SK-N-SH (cell line): Measurements from ENCODE around the gene NCAM1. TPM values are rescaled to one million over a fixed set of nuclear protein-coding genes. Genes with fewer than 3 reads are reported as not detected.

Experiments used
- CTCF ChIA-PET: fragments of 300-600, 350-600 bp; formaldehyde crosslinking; extraction: SDS; loops from one replicate; lab custom pipeline; 2021; lab: Yijun Ruan, JAX
- POLR2A ChIA-PET: fragments of 350-600 bp; sonication (Branson Sonifier 250); formaldehyde crosslinking; extraction: SDS; loops from one replicate; lab custom pipeline; 2020; ENCODE audit warnings: antibody characterized with exemption, inconsistent platforms; lab: Yijun Ruan, JAX
- DNase-seq: peaks from one replicate; pipeline ENCODE4 v3.0.0; 2012
- H2AFZ ChIP-seq: fragments of 200-600 bp; sonication (generic); 2 replicates; pipeline ENCODE4 v1.8.1; 2016; ENCODE audit warnings: antibody characterized with exemption, mild to moderate bottlenecking, low read depth
- H3F3A ChIP-seq: fragments of 200-600 bp; sonication (generic); replicated peaks from 2 replicates; pipeline ENCODE3; 2016; ENCODE audit warnings: antibody characterized with exemption, mild to moderate bottlenecking; ENCODE audit not compliant: insufficient read depth
- H3K27ac ChIP-seq, 2 experiments: fragments of 200-500 bp in 1 of 2; fragments of 200-600 bp in 1 of 2; sonication (Bioruptor generic) in 1 of 2; sonication (generic), shearing (Covaris generic) in 1 of 2; 2 replicates each; pipeline versions ENCODE4 v1.5.1 to v1.6.1; 2014 to 2016; ENCODE audit warnings: low read depth in 2 of 2, inconsistent platforms in 1 of 2, low read length in 1 of 2, mild to moderate bottlenecking in 1 of 2, mixed read lengths in 1 of 2
- H3K27me3 ChIP-seq: fragments of 200-600 bp; sonication (generic), shearing (Covaris generic); 2 replicates; pipeline ENCODE4 v1.6.1; 2016; ENCODE audit warnings: mixed run types; ENCODE audit not compliant: insufficient read depth
- H3K36me3 ChIP-seq, 2 experiments: fragments of 200-500 bp in 1 of 2; fragments of 200-600 bp in 1 of 2; sonication (Bioruptor generic) in 1 of 2; sonication (generic) in 1 of 2; replicated peaks in 1 of 2; 2 replicates each; pipeline versions ENCODE3 to v1.5.1; 2014 to 2016; ENCODE audit warnings: low read length in 1 of 2, mild to moderate bottlenecking in 1 of 2; ENCODE audit not compliant: insufficient read depth in 2 of 2, control insufficient read depth in 1 of 2
- H3K4me1 ChIP-seq, 2 experiments: fragments of 200-500 bp in 1 of 2; fragments of 200-600 bp in 1 of 2; sonication (Bioruptor generic) in 1 of 2; sonication (generic), shearing (Covaris generic) in 1 of 2; 2 replicates each; pipeline versions ENCODE4 v1.5.1 to v1.6.1; 2014 to 2016; ENCODE audit warnings: low read depth in 1 of 2, low read length in 1 of 2, mixed run types in 1 of 2; ENCODE audit not compliant: insufficient read depth in 2 of 2, control insufficient read depth in 1 of 2
- H3K4me2 ChIP-seq: fragments of 200-600 bp; sonication (generic), shearing (Covaris generic); 2 replicates; pipeline ENCODE4 v1.6.1; 2017; ENCODE audit warnings: mixed run types
- H3K4me3 ChIP-seq, 2 experiments: fragments of 200-500 bp in 1 of 2; fragments of 200-600 bp in 1 of 2; sonication (Bioruptor generic) in 1 of 2; sonication (generic), shearing (Covaris generic) in 1 of 2; 2 replicates each; pipeline versions ENCODE4 v1.5.1 to v1.8.1; 2014 to 2016; ENCODE audit warnings: low read depth in 2 of 2, inconsistent platforms in 1 of 2, low read length in 1 of 2, mild to moderate bottlenecking in 1 of 2, mixed read lengths in 1 of 2, moderate library complexity in 1 of 2
- H3K79me2 ChIP-seq: fragments of 200-600 bp; sonication (generic); 2 replicates; pipeline ENCODE4 v1.8.1; 2017; ENCODE audit warnings: mild to moderate bottlenecking; ENCODE audit not compliant: insufficient read depth
- H3K9ac ChIP-seq: fragments of 200-600 bp; sonication (generic); 2 replicates; pipeline ENCODE4 v1.6.1; 2017; ENCODE audit warnings: mixed run types
- H3K9me2 ChIP-seq: fragments of 200-600 bp; sonication (generic); 2 replicates; pipeline ENCODE4 v1.6.1; 2017; ENCODE audit warnings: mixed run types
- H3K9me3 ChIP-seq: fragments of 200-600 bp; sonication (generic); 2 replicates; pipeline ENCODE4 v1.6.1; 2017; ENCODE audit warnings: mixed run types, mild to moderate bottlenecking, moderate library complexity
- H4K20me1 ChIP-seq: fragments of 200-600 bp; sonication (generic); 2 replicates; pipeline ENCODE4 v1.6.1; 2017; ENCODE audit warnings: mild to moderate bottlenecking, mixed run types; ENCODE audit not compliant: insufficient read depth
- CTCF ChIP-seq: fragments of 200-600 bp; sonication (generic); IDR thresholded peaks from 2 replicates; pipeline ENCODE4 v1.6.1; 2017; ENCODE audit warnings: antibody characterized with exemption, mild to moderate bottlenecking, moderate library complexity
- ELF1 ChIP-seq: IDR thresholded peaks from 2 replicates; pipeline ENCODE4 v1.4.0; 2012
- IRF3 ChIP-seq: fragments of 150-350 bp; IDR thresholded peaks from 2 replicates; pipeline ENCODE4 v1.6.1; 2016; ENCODE audit warnings: mild to moderate bottlenecking, low read depth, low read length
- MAX ChIP-seq: IDR thresholded peaks from 2 replicates; pipeline ENCODE4 v1.4.0; 2012; ENCODE audit warnings: low read depth
- RXRA ChIP-seq: IDR thresholded peaks from 2 replicates; pipeline ENCODE4 v1.4.0; 2012; ENCODE audit warnings: low read depth, mild to moderate bottlenecking, borderline replicate concordance
- SIN3A ChIP-seq: IDR thresholded peaks from 2 replicates; pipeline ENCODE4 v1.6.1; 2012; ENCODE audit warnings: low read depth, mild to moderate bottlenecking, low read length, moderate library complexity, borderline replicate concordance
- USF1 ChIP-seq: IDR thresholded peaks from 2 replicates; pipeline ENCODE4 v1.4.0; 2012; ENCODE audit warnings: low read depth, borderline replicate concordance
- ZBTB33 ChIP-seq: IDR thresholded peaks from 2 replicates; pipeline ENCODE4 v1.4.0; 2012; ENCODE audit warnings: low read depth, borderline replicate concordance
- WGBS: methylation state at CpG from one replicate; pipeline ENCODE4 v1.1.6; 2017; ENCODE audit warnings: low lambda C conversion rate; 5-methylcytosine and 5-hydroxymethylcytosine counted together
- polyA plus RNA-seq, 3 experiments: library from polyadenylated mRNA; depleted of rRNA; stranded (reverse); fragments of >200 nt; gene quantifications; 2 replicates each; pipeline ENCODE4 v1.2.3, GENCODE V29; 2012

NCAM1 gene
- polyA plus RNA-seq, 1 of the 3 experiments (the other 2 are of a cell fraction): 19.4 TPM

- no peak for DNase-seq
- ChIA-PET POLR2A (no interaction called here), CTCF (interaction anchor here (1.3 kb wide), 1 partner anchor 26 kb away, joined by 3 read pairs; no protein-coding TSS in a partner anchor)
- no peaks in the 10 kb centered on the region for H3K27me3 ChIP-seq
- H3K9me3 ChIP-seq: no peaks in the 10 kb centered on the region
- no peaks in the 10 kb centered on the region for H3F3A ChIP-seq
- no peak overlapping the region for H3K27ac ChIP-seq
- H3K4me3 ChIP-seq: no peak overlapping the region
- peaks cover 0 to 7% of the 10 kb centered on the region in 2 experiments; a peak in 1 of 4 replicates for H3K4me1 ChIP-seq
- TF ChIP-seq ZBTB33: no peak
- no peak for TF ChIP-seq USF1
- TF ChIP-seq IRF3: no peak
- TF ChIP-seq RXRA: no peak
- TF ChIP-seq ELF1: no peak
- H4K20me1 ChIP-seq: no peaks in the 10 kb centered on the region
- H3K79me2 ChIP-seq: no peaks in the 10 kb centered on the region
- no peak overlapping the region for H3K4me2 ChIP-seq
- H3K9me2 ChIP-seq: no peaks in the 10 kb centered on the region
- peaks cover 0 to 21% of the 10 kb centered on the region in 2 experiments for H3K36me3 ChIP-seq
- no peak overlapping the region for H2AFZ ChIP-seq
- 79% methylated on average over 5 of the region's 9 CpGs for WGBS
- no peak overlapping the region for H3K9ac ChIP-seq
These were observed 302.4 kb downstream of the NCAM1 start for GRCh38 chr11:113263458-113264259.

- H3K27me3 ChIP-seq: no peaks in the 10 kb centered on the region
- no peak overlapping the region for H3K4me3 ChIP-seq
- H3K9me3 ChIP-seq: no peaks in the 10 kb centered on the region
- H3K9ac ChIP-seq: no peak overlapping the region
- H3F3A ChIP-seq: no peaks in the 10 kb centered on the region
- no peaks in the 10 kb centered on the region for H4K20me1 ChIP-seq
- no peak overlapping the region for H2AFZ ChIP-seq
- whole genome bisulfite sequencing: 44% methylated on average over 2 of the region's 2 CpGs
- H3K36me3 ChIP-seq: peaks cover 0 to 17% of the 10 kb centered on the region in 2 experiments
- no peak overlapping the region for H3K27ac ChIP-seq
- H3K9me2 ChIP-seq: no peaks in the 10 kb centered on the region
- DNase-seq: no peak
- H3K4me1 ChIP-seq: peaks cover 0 to 4% of the 10 kb centered on the region in 2 experiments; a peak in 1 of 4 replicates
- no peaks in the 10 kb centered on the region for H3K79me2 ChIP-seq
- POLR2A ChIA-PET: no interaction called here
- no peak overlapping the region for H3K4me2 ChIP-seq
- no peak for TF ChIP-seq MAX
- TF ChIP-seq CTCF: no peak
- no peak for TF ChIP-seq SIN3A
- CTCF ChIA-PET: interaction anchor here (1.3 kb wide), 1 partner anchor 677 kb away, joined by 4 read pairs; no protein-coding TSS in a partner anchor
These were observed 304.1 kb downstream of the NCAM1 start for GRCh38 chr11:113265362-113265761.
